Mesenchymal stem cell (in vitro differentiated cells and primary cell): ENCODE data around the gene ZEB1.

Experiments
- DNase-seq: peaks from one replicate; pipeline ENCODE4 v3.0.0-alpha.2; 2013
- H2AFZ ChIP-seq: one replicate; pipeline ENCODE4 v1.6.1; 2013; ENCODE audit warnings: low read depth, mild to moderate bottlenecking, control low read depth, inconsistent platforms, low read length, moderate library complexity
- H2AK5ac ChIP-seq: 2 replicates; pipeline ENCODE4 v1.6.1; 2013; ENCODE audit warnings: low read length, moderate library complexity, mild to moderate bottlenecking, inconsistent platforms; ENCODE audit not compliant: severe bottlenecking
- H2BK120ac ChIP-seq: one replicate; pipeline ENCODE4 v1.6.1; 2013; ENCODE audit warnings: low read depth, mild to moderate bottlenecking, inconsistent platforms, low read length, moderate library complexity
- H2BK12ac ChIP-seq, 2 experiments: one replicate each; pipeline ENCODE4 v1.6.1; 2013; ENCODE audit warnings: inconsistent platforms in 2 of 2, low read length in 2 of 2, mild to moderate bottlenecking in 2 of 2, moderate library complexity in 2 of 2, control low read depth in 1 of 2
- H2BK15ac ChIP-seq: one replicate; pipeline ENCODE4 v1.6.1; 2013; ENCODE audit warnings: mild to moderate bottlenecking, low read depth, inconsistent platforms; ENCODE audit not compliant: poor library complexity, severe bottlenecking
- H2BK5ac ChIP-seq: 2 replicates; pipeline ENCODE4 v1.6.1; 2013; ENCODE audit warnings: low read depth, mild to moderate bottlenecking, low read length, control low read depth, inconsistent platforms; ENCODE audit not compliant: poor library complexity, severe bottlenecking
- H3K14ac ChIP-seq, 2 experiments: one replicate each; pipeline ENCODE4 v1.6.1; 2013; ENCODE audit warnings: inconsistent platforms in 2 of 2, low read length in 2 of 2, control low read depth in 1 of 2, mild to moderate bottlenecking in 1 of 2, moderate library complexity in 1 of 2
- H3K18ac ChIP-seq, 2 experiments: one replicate each; pipeline ENCODE4 v1.6.1; 2013; ENCODE audit warnings: inconsistent platforms in 2 of 2, low read length in 2 of 2, control low read depth in 1 of 2, low read depth in 1 of 2, mild to moderate bottlenecking in 1 of 2
- H3K23ac ChIP-seq, 2 experiments: one replicate each; pipeline ENCODE4 v1.6.1; 2013; ENCODE audit warnings: inconsistent platforms in 2 of 2, low read length in 2 of 2, mild to moderate bottlenecking in 2 of 2, moderate library complexity in 2 of 2, control low read depth in 1 of 2
- H3K27ac ChIP-seq: 2 replicates; pipeline ENCODE4 v1.5.1; 2013; ENCODE audit warnings: mild to moderate bottlenecking, moderate library complexity, low read length, control low read depth, inconsistent platforms; ENCODE audit not compliant: poor library complexity, severe bottlenecking
- H3K27me3 ChIP-seq, 2 experiments: 2 replicates each; pipeline versions ENCODE4 v1.6.1 to v1.7.0; 2013; ENCODE audit warnings: low read length in 2 of 2, mild to moderate bottlenecking in 2 of 2, moderate library complexity in 2 of 2, control low read depth in 1 of 2, inconsistent platforms in 1 of 2; ENCODE audit not compliant: control insufficient read depth in 1 of 2, insufficient read depth in 1 of 2
- H3K36me3 ChIP-seq, 2 experiments: 2 replicates each; pipeline versions ENCODE4 v1.6.1 to v1.7.0; 2013; ENCODE audit warnings: low read length in 2 of 2, control low read depth in 1 of 2, inconsistent platforms in 1 of 2, low read depth in 1 of 2, mild to moderate bottlenecking in 1 of 2; ENCODE audit not compliant: insufficient read depth in 2 of 2, control insufficient read depth in 1 of 2
- H3K4ac ChIP-seq, 2 experiments: one replicate each; pipeline ENCODE4 v1.6.1; 2013; ENCODE audit warnings: inconsistent platforms in 2 of 2, low read length in 2 of 2, mild to moderate bottlenecking in 2 of 2, moderate library complexity in 2 of 2, control low read depth in 1 of 2, low read depth in 1 of 2
- H3K4me1 ChIP-seq: 2 replicates; pipeline ENCODE4 v1.6.1; 2013; ENCODE audit warnings: low read depth, low read length, control low read depth; ENCODE audit not compliant: control insufficient read depth, insufficient read depth
- H3K4me2 ChIP-seq: 2 replicates; pipeline ENCODE4 v1.6.1; 2013; ENCODE audit warnings: low read length, mild to moderate bottlenecking, inconsistent platforms; ENCODE audit not compliant: poor library complexity, severe bottlenecking
- H3K4me3 ChIP-seq, 2 experiments: 2 replicates each; pipeline versions ENCODE4 v1.5.1 to v1.7.0; 2013; ENCODE audit warnings: low read length in 2 of 2, mild to moderate bottlenecking in 2 of 2, control low read depth in 1 of 2, low read depth in 1 of 2; ENCODE audit not compliant: insufficient read depth in 1 of 2
- H3K79me1 ChIP-seq: replicated peaks from 2 replicates; pipeline ENCODE4 v1.6.1; 2013; ENCODE audit warnings: mild to moderate bottlenecking, control low read depth, low read length, inconsistent platforms; ENCODE audit not compliant: poor library complexity, severe bottlenecking
- H3K9ac ChIP-seq: 2 replicates; pipeline ENCODE4 v1.7.0; 2013; ENCODE audit warnings: mild to moderate bottlenecking, low read length, moderate library complexity
- H3K9me3 ChIP-seq: 2 replicates; pipeline ENCODE4 v1.7.0; 2013; ENCODE audit warnings: mild to moderate bottlenecking, low read length; ENCODE audit not compliant: control insufficient read depth
- H4K8ac ChIP-seq: one replicate; pipeline ENCODE4 v1.6.1; 2013; ENCODE audit warnings: inconsistent platforms, mild to moderate bottlenecking, low read length, moderate library complexity
- H4K91ac ChIP-seq: one replicate; pipeline ENCODE4 v1.6.1; 2013; ENCODE audit warnings: mild to moderate bottlenecking, low read length, inconsistent platforms
- WGBS: methylation state at CpG from one replicate; pipeline ENCODE4 v1.1.7; 2013; ENCODE audit warnings: mixed read lengths; 5-methylcytosine and 5-hydroxymethylcytosine counted together

ZEB1 gene

DNA sequence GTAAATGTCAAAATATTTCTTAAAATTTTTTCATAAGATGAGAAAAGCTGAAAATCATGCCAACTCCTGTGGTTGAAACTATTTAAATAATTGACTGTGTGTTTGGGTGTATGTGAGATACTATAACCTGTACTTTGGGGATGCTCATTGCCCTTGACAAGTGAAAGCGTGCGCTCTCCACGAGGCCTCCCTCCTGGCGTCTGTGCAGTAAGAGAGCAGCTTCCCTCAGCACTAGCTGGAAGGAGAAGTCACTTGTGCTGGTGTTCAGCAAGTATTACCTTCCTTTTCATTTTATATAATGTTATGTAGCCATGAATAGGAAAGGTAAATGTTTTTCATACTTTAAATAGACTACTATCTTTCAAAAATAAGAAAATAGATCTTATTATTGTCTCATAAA lies 118.9 kb downstream of the ZEB1 start:
- H3K4me3 ChIP-seq: no peak overlapping the region
- no peak overlapping the region for H2AK5ac ChIP-seq
- no peak overlapping the region for H3K14ac ChIP-seq
- no peak overlapping the region for H3K27ac ChIP-seq
- H4K8ac ChIP-seq: no peak overlapping the region
- 100% methylated on average over 4 of the region's 4 CpGs for WGBS
- no peak overlapping the region for H3K9ac ChIP-seq
- peaks cover 2% of the 10 kb centered on the region for H3K4me1 ChIP-seq
- no peaks in the 10 kb centered on the region for H3K27me3 ChIP-seq
- no peak overlapping the region for H2BK15ac ChIP-seq
- no peak overlapping the region for H2BK12ac ChIP-seq
- no peak for DNase-seq
- peaks cover 4% of the 10 kb centered on the region for H3K9me3 ChIP-seq
- H2BK120ac ChIP-seq: no peak overlapping the region
- no peak overlapping the region for H3K18ac ChIP-seq
- no peak overlapping the region for H2BK5ac ChIP-seq
- no peak overlapping the region for H3K4me2 ChIP-seq
- H2AFZ ChIP-seq: no peak overlapping the region
- H3K36me3 ChIP-seq: peaks cover 0 to 32% of the 10 kb centered on the region in 2 experiments
- no peak overlapping the region for H3K4ac ChIP-seq
- no peak overlapping the region for H3K23ac ChIP-seq
- H4K91ac ChIP-seq: no peak overlapping the region
- peaks cover 22% of the 10 kb centered on the region for H3K79me1 ChIP-seq

DNA sequence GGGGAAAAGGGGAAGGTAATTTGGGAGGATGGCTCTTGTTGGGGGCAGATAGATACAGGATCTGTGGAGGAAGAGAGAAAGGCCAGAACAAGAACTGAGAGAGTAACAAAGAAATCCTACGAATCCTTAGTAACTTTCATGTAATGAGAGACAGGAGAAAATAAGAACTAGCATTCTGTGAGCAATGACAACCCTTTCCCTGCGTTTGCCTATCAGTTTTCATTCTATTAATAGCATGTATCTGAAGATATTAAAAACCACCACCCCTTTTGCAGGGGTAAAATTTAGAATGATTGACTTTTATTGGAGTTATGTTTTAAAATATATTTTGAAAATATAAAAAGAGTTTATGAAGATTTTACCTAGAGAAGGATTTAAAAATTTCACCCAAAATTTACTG lies 132.8 kb downstream of the ZEB1 start:
- H3K27me3 ChIP-seq: no peaks in the 10 kb centered on the region
- no peak overlapping the region for H3K4ac ChIP-seq
- no peak overlapping the region for H4K91ac ChIP-seq
- H3K4me3 ChIP-seq: no peak overlapping the region
- DNase-seq: no peak
- no peak overlapping the region for H4K8ac ChIP-seq
- H3K23ac ChIP-seq: no peak overlapping the region
- H2BK5ac ChIP-seq: no peak overlapping the region
- H3K4me1 ChIP-seq: no peaks in the 10 kb centered on the region
- H2BK15ac ChIP-seq: no peak overlapping the region
- no peak overlapping the region for H3K27ac ChIP-seq
- H3K18ac ChIP-seq: no peak overlapping the region
- H2BK12ac ChIP-seq: no peak overlapping the region
- no peaks in the 10 kb centered on the region for H3K9me3 ChIP-seq
- no peak overlapping the region for H3K14ac ChIP-seq
- H3K9ac ChIP-seq: no peak overlapping the region
- no peak overlapping the region for H2AFZ ChIP-seq
- H3K4me2 ChIP-seq: no peak overlapping the region
- H3K79me1 ChIP-seq: peaks cover 4% of the 10 kb centered on the region
- no peaks in the 10 kb centered on the region for H3K36me3 ChIP-seq
- H2AK5ac ChIP-seq: no peak overlapping the region
- no peak overlapping the region for H2BK120ac ChIP-seq
- WGBS: no CpG with 5 or more reads among the region's 2 CpGs

GRCh38 chr10:31456468-31456867 lies 137.5 kb downstream of the ZEB1 start:
- H3K9me3 ChIP-seq: no peaks in the 10 kb centered on the region
- no peak overlapping the region for H3K4me2 ChIP-seq
- no peaks in the 10 kb centered on the region for H3K4me1 ChIP-seq
- H2BK12ac ChIP-seq: no peak overlapping the region
- H2AFZ ChIP-seq: no peak overlapping the region
- H3K36me3 ChIP-seq: peaks cover 0 to 17% of the 10 kb centered on the region in 2 experiments
- no peak overlapping the region for H2BK15ac ChIP-seq
- H4K8ac ChIP-seq: no peak overlapping the region
- no peak overlapping the region for H3K27ac ChIP-seq
- no peak overlapping the region for H2AK5ac ChIP-seq
- no peak overlapping the region for H2BK5ac ChIP-seq
- no CpG with 5 or more reads among the region's 1 CpG for WGBS
- H3K79me1 ChIP-seq: peaks cover 4% of the 10 kb centered on the region
- no peak for DNase-seq
- H3K4me3 ChIP-seq: no peak overlapping the region
- H3K23ac ChIP-seq: no peak overlapping the region
- no peak overlapping the region for H4K91ac ChIP-seq
- H3K4ac ChIP-seq: no peak overlapping the region
- H3K14ac ChIP-seq: no peak overlapping the region
- no peak overlapping the region for H3K9ac ChIP-seq
- no peak overlapping the region for H2BK120ac ChIP-seq
- H3K27me3 ChIP-seq: no peaks in the 10 kb centered on the region
- H3K18ac ChIP-seq: no peak overlapping the region

- Histone ChIP-seq H2AFZ (no peak overlapping the region), H3K9me3 (peaks cover 9% of the 10 kb centered on the region), H3K18ac (no peak overlapping the region), H3K4me3 (no peak overlapping the region), H3K4ac (no peak overlapping the region), H2BK5ac (no peak overlapping the region), H3K23ac (no peak overlapping the region), H4K91ac (no peak overlapping the region), H3K4me2 (no peak overlapping the region), H3K27ac (no peak overlapping the region), H3K27me3 (no peaks in the 10 kb centered on the region), H3K4me1 (no peaks in the 10 kb centered on the region), H3K9ac (no peak overlapping the region), H3K14ac (no peak overlapping the region), H2BK12ac (no peak overlapping the region), H3K36me3 (peaks cover 0 to 31% of the 10 kb centered on the region in 2 experiments), H2BK120ac (no peak overlapping the region), H2BK15ac (no peak overlapping the region), H2AK5ac (no peak overlapping the region), H3K79me1 (peaks cover 4% of the 10 kb centered on the region), H4K8ac (no peak overlapping the region)
- DNase-seq: peak; percentile 24
- WGBS: 100% methylated on average over 1 of the region's 1 CpG
Measured at GRCh38 chr10:31457858-31458257, 138.8 kb downstream of the ZEB1 start.
